GM10847 (cell line): ENCODE measurements around the gene NME9.

Source experiments
- POLR2A ChIP-seq: IDR thresholded peaks from 2 replicates; pipeline ENCODE4 v1.6.1; 2011; ENCODE audit not compliant: insufficient read length; ENCODE audit errors: extremely low read depth

The NME9 gene

GRCh38 chr3:138351151-138351550, 21.5 kb upstream of the NME9 start:
- no peak for TF ChIP-seq POLR2A

- TF ChIP-seq POLR2A = no peak
Measured at GRCh38 chr3:138349926-138350665, 20.4 kb upstream of the NME9 start.

GRCh38 chr3:138348754-138349739, 19.4 kb upstream of the NME9 start:
- TF ChIP-seq POLR2A = no peak

- no peak for TF ChIP-seq POLR2A
Measured at GRCh38 chr3:138347960-138348753, 18.5 kb upstream of the NME9 start, which contains the start of gene MRAS. MRAS (plus strand) TSS chr3:138348579; CDS start chr3:138372884, 24,305 bp downstream.

GRCh38 chr3:138344754-138345153, 15.1 kb upstream of the NME9 start:
- no peak for TF ChIP-seq POLR2A

DNA sequence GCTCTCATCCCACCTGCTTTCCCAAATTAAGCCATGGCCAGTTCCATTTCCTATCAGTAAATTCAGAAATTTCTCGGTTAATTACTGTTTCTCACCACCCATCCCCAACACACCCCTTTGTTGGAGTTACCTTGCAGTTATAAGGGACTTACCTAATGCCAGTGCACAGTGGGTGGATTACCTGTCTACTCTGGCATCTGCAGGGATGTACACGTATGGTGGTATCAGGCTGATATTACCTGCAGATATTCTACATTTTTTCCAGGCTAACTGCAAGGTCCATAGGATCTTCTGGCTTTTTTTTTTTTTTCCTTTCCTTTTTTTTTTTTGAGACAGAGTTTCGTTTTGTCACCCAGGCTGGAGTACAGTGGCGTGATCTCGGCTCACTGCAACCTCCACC, 10.9 kb upstream of the NME9 start:
- TF ChIP-seq POLR2A = no peak

DNA sequence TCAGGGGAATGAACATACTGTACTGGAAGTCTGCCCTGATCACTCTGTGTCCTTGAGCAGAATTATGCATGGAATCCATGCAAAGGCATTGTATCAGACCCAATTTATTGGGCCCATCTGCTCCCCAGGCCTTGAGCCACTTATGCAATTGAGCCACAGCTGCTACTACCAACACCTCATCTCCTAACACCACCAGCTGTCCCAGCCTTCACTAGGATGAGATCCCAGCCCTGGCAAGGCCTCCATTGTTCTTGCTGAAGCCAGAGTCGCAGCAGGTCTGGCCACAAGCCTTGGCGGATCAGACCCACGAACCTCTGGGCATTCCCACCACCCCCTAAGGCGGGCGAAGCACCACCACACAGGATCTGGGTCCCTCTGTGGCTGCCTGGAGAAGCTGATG, 9.2 kb upstream of the NME9 start:
- TF ChIP-seq POLR2A = no peak

DNA sequence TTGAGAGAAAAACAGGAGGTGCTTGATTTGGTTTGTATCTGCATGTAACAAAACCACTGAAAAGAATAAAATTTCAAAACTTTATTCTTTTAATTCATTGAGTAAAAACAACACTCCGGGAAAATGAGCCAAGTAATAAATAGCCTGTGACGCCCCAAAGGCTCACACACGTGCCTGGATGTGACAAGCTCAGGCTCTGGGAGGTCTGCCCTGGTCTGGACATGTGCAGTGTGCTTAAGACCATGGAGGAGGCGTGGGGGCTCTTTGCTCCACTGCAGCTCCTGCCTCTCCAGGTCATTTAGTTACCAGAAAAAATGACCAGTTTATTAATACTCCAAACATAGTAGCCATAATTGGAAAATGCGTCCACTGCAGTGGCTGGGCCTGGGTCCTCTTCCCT, 8.6 kb upstream of the NME9 start:
- no peak for TF ChIP-seq POLR2A

- no peak for TF ChIP-seq POLR2A
Measured at GRCh38 chr3:138336454-138336999, 6.9 kb upstream of the NME9 start.

GRCh38 chr3:138334608-138335007, 5.0 kb upstream of the NME9 start:
- TF ChIP-seq POLR2A = no peak

DNA sequence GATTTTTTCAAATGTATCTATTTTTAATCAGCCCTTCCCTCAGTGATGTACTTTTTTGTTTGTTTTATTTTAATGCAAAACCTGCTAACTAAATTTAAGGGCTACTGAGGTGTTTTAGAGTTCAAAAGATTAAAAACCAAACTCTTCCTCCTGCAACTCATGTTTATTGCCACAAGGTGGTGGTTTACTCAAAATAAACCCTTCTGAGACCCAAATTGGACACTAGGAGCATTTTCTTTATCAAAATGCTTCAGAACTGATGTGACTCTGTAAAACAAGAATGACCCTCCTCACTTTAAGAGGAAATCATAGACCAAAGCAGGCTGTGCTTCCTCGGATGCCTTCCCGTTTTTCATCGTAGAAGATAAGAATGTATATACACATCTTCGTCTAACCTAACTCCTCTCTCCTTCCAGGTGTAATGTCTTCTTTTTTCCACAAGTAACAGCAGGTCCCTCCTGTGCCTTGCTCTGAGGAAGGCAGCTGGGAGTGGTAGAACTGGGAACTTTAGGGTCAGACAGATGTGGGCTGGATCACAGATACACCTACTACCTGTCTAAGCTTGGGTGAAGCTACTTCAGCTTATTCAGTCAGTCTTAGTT, 2.9 kb upstream of the NME9 start:
- no peak for TF ChIP-seq POLR2A

- no peak for TF ChIP-seq POLR2A
Measured at GRCh38 chr3:138331143-138331894, 1.7 kb upstream of the NME9 start.

DNA sequence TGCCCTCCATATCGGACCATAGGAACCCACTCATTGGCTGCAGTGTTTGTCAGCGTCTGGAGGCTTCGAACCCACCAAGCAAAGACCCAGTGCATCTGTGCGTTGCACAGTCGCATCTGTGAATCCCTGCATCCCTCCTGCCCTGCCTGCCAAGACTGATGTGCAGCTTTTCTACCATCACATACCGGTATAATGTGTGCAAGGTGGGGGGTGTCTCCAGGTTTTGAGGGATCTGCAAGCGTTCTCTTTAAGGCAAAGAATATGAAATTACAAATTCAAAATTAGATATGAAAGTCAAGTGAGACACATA, 288 bp upstream of the NME9 start:
- no peak for TF ChIP-seq POLR2A

GRCh38 chr3:138328341-138328740, 1.3 kb downstream of the NME9 start:
- TF ChIP-seq POLR2A = no peak
